Mucosa of rectum (tissue), 2 donors: ENCODE results near the gene FREM1.

Experiments
- H3K27ac ChIP-seq, 2 donors: one replicate each; pipeline ENCODE4 v1.7.0; 2013; ENCODE audit warnings: inconsistent platforms in 2 of 2, low read depth in 2 of 2, low read length in 2 of 2
- H3K27me3 ChIP-seq, 2 donors: one replicate each; pipeline ENCODE4 v1.7.0; 2013; ENCODE audit warnings: low read length in 2 of 2; ENCODE audit not compliant: control insufficient read depth in 2 of 2, insufficient read depth in 2 of 2
- H3K36me3 ChIP-seq, 2 donors: one replicate each; pipeline ENCODE4 v1.7.0; 2013; ENCODE audit warnings: low read length in 2 of 2; ENCODE audit not compliant: control insufficient read depth in 2 of 2, insufficient read depth in 2 of 2
- H3K4me1 ChIP-seq, 2 donors: one replicate each; pipeline ENCODE4 v1.7.0; 2013; ENCODE audit warnings: low read length in 2 of 2, mild to moderate bottlenecking in 1 of 2; ENCODE audit not compliant: control insufficient read depth in 2 of 2, insufficient read depth in 2 of 2
- H3K4me3 ChIP-seq, 2 donors: one replicate each; pipeline ENCODE4 v1.7.0; 2013; ENCODE audit warnings: low read length in 2 of 2
- H3K9ac ChIP-seq, 2 donors: one replicate each; pipeline ENCODE4 v1.7.0; 2013; ENCODE audit warnings: low read length in 2 of 2, low read depth in 1 of 2, mild to moderate bottlenecking in 1 of 2
- H3K9me3 ChIP-seq, 2 donors: one replicate each; pipeline ENCODE4 v1.7.0; 2013; ENCODE audit warnings: low read length in 2 of 2; ENCODE audit not compliant: control insufficient read depth in 2 of 2
- donor health status: healthy.
- donor health status: Normal muscosa, but diverticular disease.

FREM1 gene

DNA sequence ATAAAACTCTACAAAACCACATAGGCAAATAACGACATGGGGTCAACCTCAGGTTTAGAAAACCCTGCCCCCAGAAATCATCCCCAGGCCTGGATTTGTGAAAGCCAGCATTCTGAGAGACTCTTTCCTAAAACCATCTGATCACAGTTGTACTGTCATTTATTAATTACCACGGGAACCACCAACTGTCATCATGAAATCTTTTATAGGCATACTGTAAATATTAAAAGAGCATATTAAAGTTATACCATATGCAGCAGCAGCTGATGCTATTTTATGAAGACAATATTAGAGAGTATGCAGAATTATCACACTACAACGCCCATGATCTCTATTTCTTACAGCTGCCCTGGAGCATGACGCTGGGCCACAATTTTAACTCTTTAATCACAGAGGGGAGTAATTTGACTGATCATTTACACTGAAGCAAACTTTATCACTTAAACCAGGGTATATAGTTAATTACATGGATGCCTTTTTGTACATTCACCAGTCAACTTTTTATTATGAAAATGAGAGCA, 208.0 kb downstream of the FREM1 start:
- Histone ChIP-seq H3K36me3 (no peaks in the 10 kb centered on the region), H3K4me3 (no peak overlapping the region), H3K27ac (no peak overlapping the region), H3K4me1 (no peaks in the 10 kb centered on the region), H3K9me3 (peaks cover 2 to 3% of the 10 kb centered on the region in 2 donors), H3K27me3 (peaks cover 0 to 3% of the 10 kb centered on the region in 2 donors), H3K9ac (no peak overlapping the region)

DNA sequence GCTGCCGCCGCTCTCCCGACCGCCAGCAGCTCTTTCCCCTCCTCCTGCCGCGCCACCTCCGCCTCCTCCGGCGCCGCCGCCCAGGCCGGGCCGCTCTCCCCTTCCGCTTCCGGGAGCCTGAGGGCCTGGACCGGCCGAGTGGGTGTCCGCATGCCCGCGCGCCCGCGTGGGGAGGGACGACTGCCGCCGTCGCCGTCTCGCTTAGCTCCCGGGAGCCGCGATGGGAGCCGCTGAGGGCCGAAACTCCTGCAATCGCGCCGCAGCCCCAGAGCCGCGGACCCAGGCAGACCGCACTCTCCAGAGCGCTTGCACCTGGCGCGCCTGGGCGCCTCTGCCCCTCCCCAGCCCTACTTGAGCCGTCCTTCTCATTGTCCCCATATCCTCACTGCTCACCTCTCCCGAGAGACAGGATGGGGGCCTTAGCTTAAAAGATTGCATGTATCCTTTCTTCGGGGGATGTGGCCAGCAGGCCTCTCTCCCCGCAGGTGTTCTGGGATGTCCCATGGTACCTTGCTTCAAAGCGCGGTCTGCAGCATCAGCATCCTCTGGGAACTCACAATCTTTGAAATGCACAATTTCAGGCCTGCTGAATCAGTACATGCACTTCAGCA, 216.9 kb downstream of the FREM1 start, which contains the start of gene ZDHHC21:
TSS of gene ZDHHC21 (minus strand) at position 182 of the 611 bp plus-strand sequence. CDS start 19,092 bp downstream, outside the sequence.
- Histone ChIP-seq H3K27ac (no peak within 1 kb of the TSS), H3K9ac (peak within 1 kb of the TSS; percentile 66 to 72), H3K36me3 (peaks cover 4 to 9% of the 10 kb centered on the region in 2 donors), H3K9me3 (no peaks in the 10 kb centered on the region), H3K27me3 (no peaks in the 10 kb centered on the region), H3K4me1 (peaks cover 0 to 12% of the 10 kb centered on the region in 2 donors), H3K4me3 (peak within 1 kb of the TSS; percentile 78 to 84)

DNA sequence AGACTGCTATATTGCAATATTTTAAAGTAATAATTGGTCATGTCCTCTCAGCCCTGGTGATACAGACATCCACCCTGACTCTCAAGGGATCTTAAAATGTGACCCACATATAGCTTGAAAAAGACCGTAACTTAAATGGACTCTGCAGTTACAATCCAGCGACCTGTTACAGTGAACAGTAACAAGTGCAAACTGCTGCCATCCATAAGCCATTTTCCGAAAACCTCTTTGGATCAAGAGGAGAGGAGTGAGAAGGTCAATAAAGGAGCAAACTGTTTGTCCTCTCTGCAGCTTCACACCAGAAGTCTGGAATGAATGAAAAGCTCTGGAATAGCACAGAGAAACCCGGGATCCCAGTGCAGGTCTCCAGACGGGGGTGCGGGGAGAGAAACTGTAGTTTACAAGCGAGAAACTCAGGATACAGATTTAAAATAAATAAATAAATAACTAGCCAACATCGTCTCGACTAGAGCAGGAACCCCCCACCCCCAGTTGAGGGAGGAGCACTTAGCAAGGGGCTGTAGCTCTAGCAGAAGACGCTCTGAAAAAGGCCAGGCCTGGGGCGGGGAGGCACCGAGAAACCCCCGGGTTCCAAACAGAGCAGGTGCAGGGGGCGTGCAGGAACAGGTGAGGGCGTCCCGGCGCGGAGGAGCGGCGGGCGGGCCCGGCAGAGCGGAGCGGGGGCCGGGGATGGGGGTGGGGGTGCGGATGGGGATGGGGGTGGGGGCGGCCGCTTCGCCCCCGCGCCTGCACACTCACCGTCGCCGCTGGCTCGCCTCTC, 217.6 kb downstream of the FREM1 start:
- Histone ChIP-seq H3K4me1 (peaks cover 0 to 12% of the 10 kb centered on the region in 2 donors), H3K4me3 (peak overlapping the region; percentile 78 to 84), H3K27ac (no peak overlapping the region), H3K36me3 (peaks cover 4 to 9% of the 10 kb centered on the region in 2 donors), H3K9ac (peak overlapping the region; percentile 52 to 72), H3K27me3 (no peaks in the 10 kb centered on the region), H3K9me3 (no peaks in the 10 kb centered on the region)

DNA sequence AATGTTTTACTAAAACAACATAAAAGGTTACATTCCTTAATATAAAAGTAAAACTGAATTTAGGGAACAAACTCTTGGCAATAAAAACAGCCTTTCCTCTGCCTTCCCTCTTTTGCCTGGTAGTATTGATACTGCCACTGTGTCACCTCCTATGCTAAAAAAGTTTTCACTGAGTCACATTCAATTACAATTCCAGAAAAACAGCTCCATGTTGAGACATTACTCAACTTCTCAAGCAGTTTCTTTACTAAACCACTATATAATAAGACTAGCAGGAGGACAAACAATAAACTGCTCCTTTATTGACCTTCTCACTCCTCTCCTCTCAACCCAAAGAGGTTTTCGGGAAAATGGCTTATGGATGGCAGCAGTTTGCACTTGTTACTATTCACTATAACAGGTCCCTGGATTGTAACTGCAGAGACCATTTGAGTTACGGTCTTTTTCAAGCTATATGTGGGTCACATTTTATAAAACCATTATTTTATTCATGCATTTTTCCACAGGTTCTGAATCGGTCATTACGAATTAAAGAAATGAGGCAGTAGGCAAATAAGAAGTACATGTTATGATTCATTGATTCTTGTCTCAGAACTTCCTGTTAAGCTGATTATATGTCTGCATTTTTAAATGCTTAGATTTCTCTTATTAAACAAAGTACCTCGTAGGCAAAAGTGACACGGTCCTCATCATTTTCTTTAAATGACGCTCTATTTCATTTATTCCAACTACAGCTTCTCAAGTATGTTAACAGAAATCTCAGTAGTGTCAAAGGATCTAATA, 219.1 kb downstream of the FREM1 start:
- Histone ChIP-seq H3K4me1 (peaks cover 0 to 12% of the 10 kb centered on the region in 2 donors), H3K9me3 (no peaks in the 10 kb centered on the region), H3K4me3 (peak overlapping the region in 1 of 2 donors; percentile 3), H3K36me3 (peaks cover 9 to 10% of the 10 kb centered on the region in 2 donors), H3K27me3 (no peaks in the 10 kb centered on the region), H3K27ac (no peak overlapping the region), H3K9ac (no peak overlapping the region)

DNA sequence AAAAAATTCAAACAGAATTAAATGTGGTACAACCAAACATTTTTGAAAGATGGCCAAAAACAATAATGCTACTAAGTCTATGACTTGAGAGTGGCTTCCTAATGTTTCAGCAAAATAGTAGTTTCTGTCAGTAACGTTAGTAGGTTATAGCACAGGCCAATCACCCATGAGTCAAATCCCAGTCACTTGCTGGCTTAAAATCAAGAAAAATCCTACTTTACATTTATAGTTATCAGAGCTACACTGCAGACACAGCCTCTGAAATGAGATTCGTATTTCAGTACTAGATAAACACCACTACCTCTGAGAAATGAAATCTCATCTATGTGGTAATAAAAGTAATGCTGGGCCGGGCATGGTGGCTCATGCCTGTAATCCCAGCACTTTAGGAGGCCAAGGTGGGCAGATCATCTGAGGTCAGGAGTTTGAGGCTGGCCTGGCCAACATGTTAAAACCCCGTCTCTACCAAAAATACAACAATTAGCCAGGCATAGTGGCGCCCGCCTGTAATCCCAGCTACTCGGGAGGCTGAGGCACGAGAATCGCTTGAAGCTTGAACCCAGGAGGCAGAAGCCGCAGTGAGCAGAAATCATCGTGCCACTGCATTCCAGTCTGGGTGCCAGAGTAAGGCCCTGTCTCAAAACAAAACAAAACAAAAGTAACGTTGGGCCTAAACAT, 223.0 kb downstream of the FREM1 start:
- no peak overlapping the region for H3K4me3 ChIP-seq
- no peak overlapping the region for H3K9ac ChIP-seq
- H3K27me3 ChIP-seq: no peaks in the 10 kb centered on the region
- no peak overlapping the region for H3K27ac ChIP-seq
- H3K9me3 ChIP-seq: no peaks in the 10 kb centered on the region
- peaks cover 0 to 6% of the 10 kb centered on the region in 2 donors for H3K4me1 ChIP-seq
- H3K36me3 ChIP-seq: peaks cover 9 to 10% of the 10 kb centered on the region in 2 donors

DNA sequence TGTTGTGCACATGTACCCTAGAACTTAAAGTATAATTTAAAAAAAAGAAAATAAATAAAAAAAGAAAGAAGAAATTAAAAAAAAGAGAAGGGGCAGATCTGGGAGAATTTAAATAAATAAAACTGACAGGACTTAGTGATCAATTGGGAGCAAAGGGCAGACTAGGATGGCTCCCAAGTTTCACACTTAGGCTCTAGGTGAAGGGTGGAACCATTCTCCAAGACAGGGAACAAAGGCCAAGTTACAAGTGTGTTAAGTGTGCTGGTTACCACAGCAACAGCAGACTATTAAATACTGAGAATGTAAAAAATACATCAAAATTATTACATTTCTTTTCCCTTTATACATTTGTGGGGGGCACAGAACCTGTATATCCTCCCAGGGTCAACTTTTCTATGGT, 224.1 kb downstream of the FREM1 start:
- peaks cover 9 to 10% of the 10 kb centered on the region in 2 donors for H3K36me3 ChIP-seq
- no peak overlapping the region for H3K9ac ChIP-seq
- no peaks in the 10 kb centered on the region for H3K27me3 ChIP-seq
- no peaks in the 10 kb centered on the region for H3K9me3 ChIP-seq
- H3K4me1 ChIP-seq: peaks cover 0 to 2% of the 10 kb centered on the region in 2 donors
- H3K27ac ChIP-seq: no peak overlapping the region
- H3K4me3 ChIP-seq: no peak overlapping the region
